Stimulated activated CD4-positive, alpha-beta T cell treated with anti-CD3 and anti-CD28 coated beads, TNF-alpha, amount 100 ng/mL, for 1 hour (primary cell): ENCODE measurements around the gene CSTF2.

ENCODE experiments used
- DNase-seq, 3 donors: peaks; one replicate each; pipeline ENCODE4 v3.0.0-alpha.2; 2020; ENCODE audit warnings: low read depth in 3 of 3, low spot score in 1 of 3

The CSTF2 gene

DNA sequence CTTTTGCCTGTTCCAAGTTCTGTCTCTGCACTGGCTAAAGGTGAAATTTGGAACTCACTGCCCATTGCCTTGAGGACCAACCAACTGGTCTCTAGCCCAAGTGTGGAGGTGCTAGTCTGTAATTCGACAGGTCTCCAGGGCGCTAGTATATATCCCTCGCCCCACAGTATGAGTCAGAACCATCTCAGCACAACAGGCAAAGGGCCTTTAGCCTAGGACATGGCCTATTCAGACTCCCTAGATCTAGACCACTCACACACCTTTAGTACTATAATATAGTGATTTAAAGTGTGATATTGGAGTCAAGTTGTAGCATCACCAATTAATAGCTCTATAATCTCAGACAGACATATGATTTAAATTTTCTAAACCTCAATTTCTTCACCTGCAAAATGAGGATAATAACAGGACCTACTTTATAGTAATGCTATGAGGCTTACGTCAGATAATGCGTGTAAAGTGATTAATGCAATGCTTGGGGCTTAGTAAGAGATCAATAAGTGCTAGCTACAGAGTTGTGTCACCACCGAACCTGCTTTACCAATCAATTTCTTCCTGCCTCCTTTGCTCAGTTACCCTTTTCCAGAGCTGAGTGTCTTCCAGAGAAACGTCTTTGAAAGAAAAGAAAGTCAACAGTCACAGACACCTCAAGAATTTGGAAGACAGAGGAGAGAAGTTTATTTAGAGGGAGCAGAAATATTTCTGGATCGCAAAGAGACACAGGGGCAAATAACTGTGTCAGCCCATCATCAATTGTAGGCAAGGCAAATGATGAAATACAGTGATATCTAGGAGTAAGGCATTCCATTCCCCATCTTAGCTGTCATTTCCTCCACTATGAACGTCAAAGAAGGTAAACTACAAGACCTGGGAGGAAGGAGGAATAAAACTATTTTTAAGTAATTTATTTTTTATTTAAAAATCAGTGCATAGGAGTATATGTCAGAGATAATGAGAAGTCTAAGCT is 51.7 kb downstream of the CSTF2 start:
- DNase-seq, result no peak

DNA sequence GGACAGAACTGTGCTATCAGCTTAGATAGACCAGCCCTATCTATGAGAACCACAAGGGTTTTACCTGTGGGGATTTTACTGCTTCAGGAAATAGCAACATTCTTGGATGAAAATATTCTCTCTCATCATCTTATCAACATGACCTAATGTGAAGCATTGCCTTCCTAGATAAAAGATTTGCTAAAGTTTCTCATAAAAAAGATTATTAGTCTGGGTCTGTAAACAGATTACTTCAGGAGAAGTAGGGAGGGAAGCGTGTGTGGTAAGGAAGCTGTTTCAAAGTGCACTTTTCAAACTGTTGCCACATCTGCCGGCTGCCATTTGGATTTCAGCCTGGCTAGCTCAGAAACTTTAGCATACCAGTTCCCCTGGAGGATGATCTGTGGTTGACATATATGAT is 54.1 kb downstream of the CSTF2 start, which contains the start of gene NOX1:
Gene NOX1 (minus strand): TSS at position 35 of the 400 bp plus-strand sequence. CDS start 220 bp downstream, outside the sequence.
- DNase-seq, result no peak

DNA sequence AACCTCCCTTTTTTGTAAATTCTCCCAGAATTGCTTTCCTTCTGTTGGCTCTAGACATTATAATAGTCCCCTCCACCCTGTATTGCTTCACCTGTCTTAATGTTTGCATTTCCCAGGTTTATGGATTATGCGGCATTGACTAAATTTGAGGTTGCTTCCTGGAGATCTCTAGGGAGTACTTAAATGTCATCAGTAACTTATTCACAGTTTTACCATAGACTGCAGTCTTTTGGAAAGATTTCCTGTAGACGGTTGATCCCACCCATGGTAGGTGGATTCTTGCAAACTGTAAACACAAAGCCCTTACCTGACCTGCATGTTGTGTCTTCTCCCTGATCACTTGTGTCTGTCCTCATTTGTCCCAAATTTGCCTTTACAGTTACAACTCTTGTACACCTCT is 60.2 kb downstream of the CSTF2 start:
- DNase-seq, result no peak

DNA sequence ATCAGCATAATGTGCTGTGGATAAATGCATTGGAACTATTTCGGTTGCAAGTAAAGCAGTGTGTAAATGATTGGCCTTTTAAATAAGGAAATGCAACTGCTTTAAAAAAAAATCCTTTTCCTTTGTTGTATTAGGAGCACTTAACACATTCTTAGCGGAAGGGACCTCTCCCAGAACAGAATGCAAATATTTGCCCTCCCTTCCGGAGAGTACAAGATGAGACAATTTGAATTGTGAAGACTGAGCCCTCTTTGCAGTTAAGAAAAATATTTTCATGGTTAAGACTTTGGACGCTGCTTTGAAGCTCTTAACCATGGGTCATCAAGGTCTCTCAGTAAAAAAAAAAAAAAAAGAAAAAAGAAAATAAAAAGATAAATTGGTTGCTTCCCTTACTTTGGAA is 63.5 kb downstream of the CSTF2 start:
- DNase-seq, result no peak
